ENCODE data around the gene LITAF. TPM values are rescaled to one million over a fixed set of nuclear protein-coding genes. Genes with fewer than 3 reads are reported as not detected.

The LITAF gene
- total and polyA plus RNA-seq, 3 donors from 2014 or later, result 9.9 to 31.5 (median 13.6) TPM

- no peaks in the 10 kb centered on the region for H3K9me3 ChIP-seq
- peaks cover 9% of the 10 kb centered on the region for H3K4me1 ChIP-seq
- no peaks in the 10 kb centered on the region for H3K27me3 ChIP-seq
- no peaks in the 10 kb centered on the region for H3K36me3 ChIP-seq (ENCODE audit: low read depth, missing control alignments)
- intact Hi-C loops (cut with DNase I; ENCODE audit: low total_unique reads), result no loop called here
- TF ChIP-seq CTCF (IDR thresholded peaks at IDR 0.05) (no peak), POLR2A (IDR thresholded peaks at IDR 0.05) (no peak)
- DNase-seq, result peak; percentile 56
- 27 to 62% methylated on average over 6 of the region's 6 CpGs for WGBS, 2 donors
- no peak overlapping the region for H3K4me3 ChIP-seq
- H3K27ac ChIP-seq, result no peak overlapping the region
Measured at GRCh38 chr16:11557801-11558200, 28.9 kb downstream of the LITAF start.

GRCh38 chr16:11556945-11557720 lies 29.6 kb downstream of the LITAF start:
- no peaks in the 10 kb centered on the region for H3K9me3 ChIP-seq
- 89 to 91% methylated on average over 9 of the region's 9 CpGs for WGBS, 2 donors
- intact Hi-C loops (cut with DNase I; ENCODE audit: low total_unique reads), result no loop called here
- no peak overlapping the region for H3K27ac ChIP-seq
- TF ChIP-seq CTCF (IDR thresholded peaks at IDR 0.05) (no peak), POLR2A (IDR thresholded peaks at IDR 0.05) (no peak)
- no peaks in the 10 kb centered on the region for H3K36me3 ChIP-seq (ENCODE audit: low read depth, missing control alignments)
- peaks cover 13% of the 10 kb centered on the region for H3K4me1 ChIP-seq
- no peaks in the 10 kb centered on the region for H3K27me3 ChIP-seq
- no peak for DNase-seq
- H3K4me3 ChIP-seq, result no peak overlapping the region

- DNase-seq, result no peak
- no peaks in the 10 kb centered on the region for H3K9me3 ChIP-seq
- peaks cover 13% of the 10 kb centered on the region for H3K4me1 ChIP-seq
- H3K36me3 ChIP-seq (ENCODE audit: low read depth, missing control alignments), result no peaks in the 10 kb centered on the region
- H3K27me3 ChIP-seq, result no peaks in the 10 kb centered on the region
- WGBS, 2 donors, result 94 to 95% methylated on average over 13 of the region's 13 CpGs
- intact Hi-C loops (cut with DNase I; ENCODE audit: low total_unique reads), result no loop called here
- H3K4me3 ChIP-seq, result no peak overlapping the region
- TF ChIP-seq POLR2A (IDR thresholded peaks at IDR 0.05) (no peak), CTCF (IDR thresholded peaks at IDR 0.05) (no peak)
- no peak overlapping the region for H3K27ac ChIP-seq
Measured at GRCh38 chr16:11556214-11556819, 30.4 kb downstream of the LITAF start.

- Histone ChIP-seq H3K36me3 (ENCODE audit: low read depth, missing control alignments) (no peaks in the 10 kb centered on the region), H3K27me3 (no peaks in the 10 kb centered on the region), H3K4me3 (no peak overlapping the region), H3K4me1 (peaks cover 13% of the 10 kb centered on the region), H3K9me3 (no peaks in the 10 kb centered on the region), H3K27ac (no peak overlapping the region)
- intact Hi-C loops (cut with DNase I; ENCODE audit: low total_unique reads), result no loop called here
- 85 to 93% methylated on average over 6 of the region's 6 CpGs for WGBS, 2 donors
- TF ChIP-seq CTCF (IDR thresholded peaks at IDR 0.05), result no peak
- no peak for TF ChIP-seq POLR2A (IDR thresholded peaks at IDR 0.05)
- no peak for DNase-seq
Measured at GRCh38 chr16:11554053-11554452, 32.7 kb downstream of the LITAF start.

All from testis (tissue), 3 donors.